Lower leg skin (tissue), 4 donors: ENCODE results near the gene TEC. TPM values are rescaled to one million over a fixed set of nuclear protein-coding genes. Genes with fewer than 3 reads are reported as not detected.

ENCODE experiments used
- DNase-seq, 2 donors: peaks; one replicate each; pipeline ENCODE4 v3.0.0-alpha.2; 2019; ENCODE audit warnings: low spot score in 2 of 2
- H3K4me3 ChIP-seq: fragments of 200-600 bp; sonication (generic); 2 replicates; pipeline ENCODE4 v1.5.1; 2017; ENCODE audit warnings: mild to moderate bottlenecking, low read depth; ENCODE audit not compliant: poor library complexity, severe bottlenecking
- CTCF ChIP-seq, 3 donors: fragments of 450-650 bp; IDR thresholded peaks; one replicate each; pipeline ENCODE4 v1.5.1; 2016; ENCODE audit warnings: antibody characterized with exemption in 3 of 3, mild to moderate bottlenecking in 3 of 3, moderate library complexity in 2 of 3
- POLR2A ChIP-seq, 2 donors: fragments of 450-650 bp; IDR thresholded peaks; one replicate each; pipeline ENCODE4 v1.6.1; 2016 to 2017; ENCODE audit warnings: antibody characterized with exemption in 2 of 2, mild to moderate bottlenecking in 1 of 2, moderate library complexity in 1 of 2
- WGBS, 2 donors: methylation state at CpG; one replicate each; pipeline ENCODE4 v1.1.5; 2018; 5-methylcytosine and 5-hydroxymethylcytosine counted together
- intact Hi-C: fragments of 100-400 bp; cut with DNase I; formaldehyde crosslinking; loops from one replicate; pipeline ENCODE4 v1.15.0; 2023; ENCODE audit warnings: low total_unique reads
- total RNA-seq, 4 donors: library from RNA; depleted of rRNA; stranded (reverse); fragments of >200 nt; gene quantifications; one replicate each; pipeline ENCODE4 v1.1.0, GENCODE V29; 2016

The TEC gene
- total RNA-seq, 4 donors from 2014 or later: 6.8 to 10.5 (median 8.8) TPM

- no peak for DNase-seq
- TF ChIP-seq POLR2A (IDR thresholded peaks at IDR 0.05): no peak
- no peak for TF ChIP-seq CTCF (IDR thresholded peaks at IDR 0.05)
- WGBS, 2 donors: 86% methylated on average over 9 of the region's 9 CpGs
- no peak overlapping the region for H3K4me3 ChIP-seq
- intact Hi-C loops: no loop called here
Observed at GRCh38 chr4:48196758-48197504, 72.7 kb downstream of the TEC start.

- no peak for TF ChIP-seq POLR2A (IDR thresholded peaks at IDR 0.05)
- TF ChIP-seq CTCF (IDR thresholded peaks at IDR 0.05): no peak
- no peak overlapping the region for H3K4me3 ChIP-seq
- intact Hi-C loops: no loop called here
- WGBS, 2 donors: 85 to 92% methylated on average over 3 of the region's 3 CpGs
- no peak for DNase-seq
Observed at GRCh38 chr4:48195853-48196252, 73.8 kb downstream of the TEC start.

GRCh38 chr4:48195374-48195773 is 74.3 kb downstream of the TEC start:
- intact Hi-C loops: no loop called here
- TF ChIP-seq POLR2A (IDR thresholded peaks at IDR 0.05) (no peak), CTCF (IDR thresholded peaks at IDR 0.05) (no peak)
- WGBS, 2 donors: 1 to 6% methylated on average over 3 of the region's 3 CpGs
- DNase-seq: no peak
- H3K4me3 ChIP-seq: no peak overlapping the region

- DNase-seq: no peak
- intact Hi-C loops: no loop called here
- 37 to 48% methylated on average over 1 of the region's 1 CpG for WGBS, 2 donors
- TF ChIP-seq POLR2A (IDR thresholded peaks at IDR 0.05) (no peak), CTCF (IDR thresholded peaks at IDR 0.05) (no peak)
- no peak overlapping the region for H3K4me3 ChIP-seq
Observed at GRCh38 chr4:48194971-48195370, 74.7 kb downstream of the TEC start.

- H3K4me3 ChIP-seq: no peak overlapping the region
- intact Hi-C loops: no loop called here
- WGBS, 2 donors: 86 to 91% methylated on average over 3 of the region's 3 CpGs
- TF ChIP-seq POLR2A (IDR thresholded peaks at IDR 0.05) (no peak), CTCF (IDR thresholded peaks at IDR 0.05) (no peak)
- no peak for DNase-seq
Observed at GRCh38 chr4:48193921-48194468, 75.6 kb downstream of the TEC start.
